H1 (cell line): ENCODE results near the gene INPPL1. TPM values are rescaled to one million over a fixed set of nuclear protein-coding genes. Genes with fewer than 3 reads are reported as not detected.

Source experiments
- CTCF ChIA-PET: fragments of 300-600 bp; sonication (Branson Sonifier 250); formaldehyde crosslinking; loops from one replicate; lab custom pipeline; 2021; ENCODE audit not compliant: partially characterized antibody; lab: Charles Lee
- POLR2A ChIA-PET: fragments of 300-600 bp; sonication (Branson Sonifier 250); formaldehyde crosslinking; loops from one replicate; lab custom pipeline; 2021; ENCODE audit warnings: inconsistent platforms; ENCODE audit not compliant: partially characterized antibody; lab: Charles Lee
- DNase-seq, 2 experiments: peaks; one replicate each; pipeline versions ENCODE4 v3.0.0 to v3.0.0-alpha.2; 2010 to 2022; ENCODE audit warnings: low spot score in 2 of 2, low read depth in 1 of 2, mixed read lengths in 1 of 2
- FAIRE-seq: peaks from 2 replicates; lab custom pipeline; 2011; peaks lifted over from hg19 to GRCh38; lab: Jason Lieb, UNC
- H2AFZ ChIP-seq: 2 replicates; pipeline ENCODE4 v1.8.1; 2012; ENCODE audit warnings: low read length, inconsistent platforms
- H2AK5ac ChIP-seq: 2 replicates; pipeline ENCODE4 v1.6.1; 2013; ENCODE audit warnings: low read depth, low read length
- H2BK120ac ChIP-seq: replicated peaks from 2 replicates; pipeline ENCODE3; 2013; ENCODE audit warnings: low read depth, low read length, inconsistent platforms
- H2BK12ac ChIP-seq: 2 replicates; pipeline ENCODE4 v1.6.1; 2013; ENCODE audit warnings: low read depth, low read length
- H2BK15ac ChIP-seq: 2 replicates; pipeline ENCODE4 v1.6.1; 2013; ENCODE audit warnings: low read length
- H2BK20ac ChIP-seq: 2 replicates; pipeline ENCODE4 v1.6.1; 2013; ENCODE audit warnings: low read length
- H2BK5ac ChIP-seq: 2 replicates; pipeline ENCODE4 v1.6.1; 2013; ENCODE audit warnings: low read depth, low read length
- H3K14ac ChIP-seq: 2 replicates; pipeline ENCODE4 v1.6.1; 2013; ENCODE audit warnings: inconsistent platforms; ENCODE audit not compliant: insufficient read length
- H3K18ac ChIP-seq: 2 replicates; pipeline ENCODE4 v1.6.1; 2013; ENCODE audit warnings: low read length; ENCODE audit errors: extremely low read depth
- H3K23ac ChIP-seq: 2 replicates; pipeline ENCODE4 v1.6.1; 2013; ENCODE audit warnings: inconsistent platforms; ENCODE audit not compliant: insufficient read length
- H3K23me2 ChIP-seq: 2 replicates; pipeline ENCODE4 v1.6.1; 2013; ENCODE audit warnings: low read depth, low read length
- H3K27ac ChIP-seq: 2 replicates; pipeline ENCODE4 v1.6.1; 2011; ENCODE audit warnings: low read depth, low read length, inconsistent platforms
- H3K27me3 ChIP-seq, 4 experiments: replicated peaks in 1 of 4; 1 replicate in 1 of 4; 2 replicates in 3 of 4; pipeline versions ENCODE4 v1.6.1 to v1.8.1; 2011 to 2013; ENCODE audit warnings: low read length in 3 of 4, mild to moderate bottlenecking in 3 of 4, inconsistent platforms in 2 of 4, mixed read lengths in 2 of 4, moderate library complexity in 1 of 4; ENCODE audit not compliant: control insufficient read depth in 3 of 4, insufficient read depth in 3 of 4; ENCODE audit errors: extremely low read depth in 1 of 4
- H3K36me3 ChIP-seq, 4 experiments: 2 replicates each; pipeline versions ENCODE4 v1.6.1 to v1.8.1; 2011 to 2013; ENCODE audit warnings: mild to moderate bottlenecking in 4 of 4, low read length in 3 of 4, moderate library complexity in 2 of 4, control low read depth in 1 of 4, inconsistent platforms in 1 of 4; ENCODE audit not compliant: insufficient read depth in 4 of 4, control insufficient read depth in 2 of 4
- H3K4ac ChIP-seq: replicated peaks from 2 replicates; pipeline ENCODE3; 2013; ENCODE audit warnings: low read length, low read depth, mixed read lengths, inconsistent platforms; ENCODE audit not compliant: insufficient read length
- H3K4me1 ChIP-seq, 4 experiments: replicated peaks in 1 of 4; 1 replicate in 1 of 4; 2 replicates in 3 of 4; pipeline versions ENCODE4 v1.6.1 to v1.8.1; 2011 to 2013; ENCODE audit warnings: low read length in 3 of 4, inconsistent platforms in 2 of 4, mixed read lengths in 1 of 4; ENCODE audit not compliant: insufficient read depth in 4 of 4, control insufficient read depth in 3 of 4
- H3K4me2 ChIP-seq, 2 experiments: 2 replicates each; pipeline versions ENCODE4 v1.6.1 to v1.8.1; 2011 to 2013; ENCODE audit warnings: low read depth in 2 of 2, low read length in 2 of 2, control low read depth in 1 of 2, inconsistent platforms in 1 of 2, mild to moderate bottlenecking in 1 of 2; ENCODE audit not compliant: insufficient read depth in 1 of 2
- H3K4me3 ChIP-seq, 4 experiments: fragments of 200-600, 300-600 bp in 1 of 4; sonication (generic), shearing (Covaris generic), sonication (Bioruptor Twin) in 1 of 4; 2 replicates each; pipeline versions ENCODE4 v1.5.1 to v1.8.1; 2011 to 2016; ENCODE audit warnings: low read length in 4 of 4, low read depth in 3 of 4, control low read depth in 2 of 4, inconsistent platforms in 2 of 4, mild to moderate bottlenecking in 2 of 4, mixed read lengths in 1 of 4, moderate library complexity in 1 of 4; ENCODE audit not compliant: insufficient read depth in 2 of 4; ENCODE audit errors: extremely low read depth in 1 of 4
- H3K56ac ChIP-seq: replicated peaks from 2 replicates; pipeline ENCODE3; 2013; ENCODE audit warnings: low read depth, mild to moderate bottlenecking, mixed read lengths, low read length, inconsistent platforms; ENCODE audit not compliant: insufficient read length
- H3K79me1 ChIP-seq: 2 replicates; pipeline ENCODE4 v1.6.1; 2013; ENCODE audit warnings: low read depth, low read length, control low read depth
- H3K79me2 ChIP-seq, 2 experiments: 2 replicates each; pipeline versions ENCODE4 v1.6.1 to v1.8.1; 2012 to 2013; ENCODE audit warnings: low read length in 2 of 2, mild to moderate bottlenecking in 2 of 2, inconsistent platforms in 1 of 2; ENCODE audit not compliant: insufficient read depth in 2 of 2, control insufficient read depth in 1 of 2
- H3K9ac ChIP-seq, 4 experiments: replicated peaks in 1 of 4; 1 replicate in 1 of 4; 2 replicates in 3 of 4; pipeline versions ENCODE4 v1.6.1 to v1.8.1; 2011 to 2013; ENCODE audit warnings: low read depth in 3 of 4, low read length in 3 of 4, control low read depth in 2 of 4, mild to moderate bottlenecking in 2 of 4, moderate library complexity in 2 of 4, inconsistent platforms in 1 of 4; ENCODE audit errors: extremely low read depth in 1 of 4
- H3K9me3 ChIP-seq, 2 experiments: 2 replicates each; pipeline versions ENCODE4 v1.6.1 to v1.8.1; 2012 to 2013; ENCODE audit warnings: mild to moderate bottlenecking in 2 of 2, moderate library complexity in 2 of 2, control low read depth in 1 of 2, inconsistent platforms in 1 of 2, low read depth in 1 of 2, low read length in 1 of 2, mixed read lengths in 1 of 2; ENCODE audit not compliant: insufficient read depth in 2 of 2
- H4K20me1 ChIP-seq, 2 experiments: replicated peaks in 1 of 2; 2 replicates each; pipeline versions ENCODE3 to v1.8.1; 2011 to 2013; ENCODE audit warnings: inconsistent platforms in 2 of 2, low read length in 2 of 2, mild to moderate bottlenecking in 1 of 2; ENCODE audit not compliant: insufficient read depth in 2 of 2, control insufficient read depth in 1 of 2
- H4K5ac ChIP-seq: 2 replicates; pipeline ENCODE4 v1.6.1; 2013; ENCODE audit warnings: low read length, low read depth, mixed read lengths, inconsistent platforms; ENCODE audit not compliant: insufficient read length
- H4K8ac ChIP-seq: 2 replicates; pipeline ENCODE4 v1.8.0; 2013; ENCODE audit warnings: mild to moderate bottlenecking, moderate library complexity, low read length, inconsistent platforms; ENCODE audit not compliant: insufficient read depth; ENCODE audit errors: extremely low read depth
- H4K91ac ChIP-seq: replicated peaks from 2 replicates; pipeline ENCODE3; 2013; ENCODE audit warnings: low read length, mixed read lengths, inconsistent platforms; ENCODE audit not compliant: insufficient read length
- CBX8 ChIP-seq: fragments of 300-800, 300-1000 bp; sonication (generic); IDR thresholded peaks from 2 replicates; pipeline ENCODE4 v1.7.1; 2016; ENCODE audit warnings: low read depth, low read length, borderline replicate concordance
- CEBPB ChIP-seq: IDR thresholded peaks from 2 replicates; pipeline ENCODE4 v1.6.1; 2012; ENCODE audit warnings: low read depth, low read length
- EZH2 ChIP-seq: fragments of 200-600 bp; sonication (generic); IDR thresholded peaks from 2 replicates; pipeline ENCODE4 v1.7.1; 2012; ENCODE audit warnings: low read depth, mild to moderate bottlenecking, moderate library complexity, low read length, inconsistent platforms; ENCODE audit not compliant: severe bottlenecking
- FOSL1 ChIP-seq: IDR thresholded peaks from 2 replicates; pipeline ENCODE4 v1.6.1; 2011; ENCODE audit warnings: mild to moderate bottlenecking, low read depth, low read length, moderate library complexity; ENCODE audit not compliant: insufficient read depth
- KDM5A ChIP-seq: fragments of 200-600 bp; IDR thresholded peaks from 2 replicates; pipeline ENCODE4 v1.7.1; 2012; ENCODE audit warnings: mild to moderate bottlenecking, low read length, inconsistent platforms, mixed read lengths
- MAFK ChIP-seq: IDR thresholded peaks from 2 replicates; pipeline ENCODE4 v1.6.1; 2012; ENCODE audit warnings: low read depth, mild to moderate bottlenecking, improper control_type of control experiment, low read length
- NRF1 ChIP-seq: IDR thresholded peaks from 2 replicates; pipeline ENCODE4 v1.6.1; 2011; ENCODE audit warnings: mild to moderate bottlenecking, low read depth, low read length, improper control_type of control experiment
- SAP30 ChIP-seq: fragments of 300-600 bp; sonication (generic); IDR thresholded peaks from 2 replicates; pipeline ENCODE4 v1.7.1; 2012; ENCODE audit warnings: low read length, moderate library complexity, mild to moderate bottlenecking, inconsistent platforms; ENCODE audit not compliant: insufficient read depth, insufficient replicate concordance
- WGBS, 2 experiments: shearing (Covaris generic) in 1 of 2; methylation state at CpG; one replicate each; pipeline versions ENCODE4 v1.1.6 to v1.1.7; 2013 to 2015; ENCODE audit warnings: low lambda C conversion rate in 2 of 2, mixed read lengths in 2 of 2, inconsistent platforms in 1 of 2, low coverage in 1 of 2, missing lambda C conversion rate in 1 of 2; ENCODE audit not compliant: insufficient replicate concordance in 2 of 2, insufficient coverage in 1 of 2, insufficient read length in 1 of 2; ENCODE audit errors: extremely low coverage in 1 of 2, missing lambda C conversion rate in 1 of 2; 5-methylcytosine and 5-hydroxymethylcytosine counted together
- polyA plus RNA-seq, 7 experiments: library from polyadenylated mRNA; depleted of rRNA in 3 of 7; stranded (reverse) in 5 of 7; unstranded in 2 of 7; fragments of >200 nt in 5 of 7; fragments of 200-250 nt in 2 of 7; gene quantifications; 1 replicate in 5 of 7; 2 replicates in 1 of 7; 4 replicates in 1 of 7; pipeline versions ENCODE4 v1.2.1 to v1.2.3, GENCODE V29; 2011 to 2013; ENCODE audit warnings: missing spikeins in 2 of 7, mixed read lengths in 2 of 7
- total RNA-seq: library from RNA; stranded (reverse); fragmentation: NEBNext Ultra II Directional; extraction: Animal tissue kit (Norgen Biotek cat#: 25700); gene quantifications from 2 replicates; pipeline ENCODE4 v1.2.1, GENCODE V29; 2021
- TF ChIP-seq, protein P1 (sequence below): IDR thresholded peaks from 2 replicates; pipeline ENCODE4 v1.6.1; 2012; ENCODE audit warnings: inconsistent platforms
- TF ChIP-seq, protein P2 (sequence below): IDR thresholded peaks from 2 replicates; pipeline ENCODE4 v1.6.1; 2011; ENCODE audit warnings: low read depth, mild to moderate bottlenecking, low read length; ENCODE audit not compliant: insufficient read depth

The INPPL1 gene
- total and polyA plus RNA-seq, 2 of the 8 experiments (the other 6 are each of a cell fraction or from before 2014, with no cell fraction given): 54.5 to 79.5 TPM

DNA sequence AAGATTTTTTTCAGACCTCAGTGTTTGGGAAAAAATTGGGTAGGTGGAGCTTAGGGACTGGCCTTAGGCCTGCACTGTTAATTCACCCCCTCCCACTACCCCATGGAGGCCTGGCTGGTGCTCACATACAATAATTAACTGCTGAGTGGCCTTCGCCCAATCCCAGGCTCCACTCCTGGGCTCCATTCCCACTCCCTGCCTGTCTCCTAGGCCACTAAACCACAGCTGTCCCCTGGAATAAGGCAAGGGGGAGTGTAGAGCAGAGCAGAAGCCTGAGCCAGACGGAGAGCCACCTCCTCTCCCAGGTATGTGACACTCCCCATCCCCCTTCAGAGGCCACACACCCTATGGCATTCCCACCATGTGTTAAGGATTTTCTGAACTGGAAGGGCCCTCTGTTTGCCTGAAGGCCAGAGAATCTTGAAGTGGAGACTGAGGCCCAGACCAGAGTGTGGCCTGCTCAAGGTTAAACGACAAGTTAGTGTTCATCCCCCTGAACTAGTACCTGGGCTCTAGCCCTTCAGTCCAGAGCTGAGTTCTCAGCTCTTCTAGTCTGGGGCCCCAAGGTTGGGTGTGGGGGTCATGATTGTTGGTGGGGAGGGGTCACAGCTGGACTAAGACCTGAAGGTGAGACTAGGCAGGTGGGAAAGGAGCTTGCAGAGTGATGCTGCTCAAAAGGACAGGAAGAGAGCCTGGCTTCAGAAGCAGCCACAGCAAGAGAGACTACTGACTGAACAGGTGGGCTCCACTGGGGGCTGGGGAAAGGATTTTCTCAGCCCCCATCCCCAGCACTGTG lies 34.9 kb upstream of the INPPL1 start:
- CTCF ChIA-PET: interaction anchor here (0.8 to 2.8 kb wide), 14 partner anchors 8 to 384 kb away, joined by 3 to 16 read pairs (median 4); partner anchors contain the start of gene ANAPC15
- H3K23ac ChIP-seq: no peak overlapping the region
- no peak for DNase-seq

More for the DNA sequence above, 34.9 kb upstream of the INPPL1 start:
- Histone ChIP-seq H3K27me3 (no peaks in the 10 kb centered on the region), H4K20me1 (no peaks in the 10 kb centered on the region), H2BK20ac (no peak overlapping the region), H3K4me1 (peaks cover 0 to 3% (median 0%) of the 10 kb centered on the region in 4 experiments; a peak in 1 of 7 replicates), H3K14ac (no peak overlapping the region), H2BK15ac (0 out of 2 replicates have a peak overlapping the region, but pooled peaks have one; percentile 61), H4K91ac (no peak overlapping the region), H3K18ac (no peak overlapping the region), H2AK5ac (no peak overlapping the region), H2BK12ac (no peak overlapping the region), H3K4me3 (no peak overlapping the region), H2AFZ (peak overlapping the region; percentile 55; the same call in 1 of the 2 replicates), H3K9ac (no peak overlapping the region), H3K36me3 (no peaks in the 10 kb centered on the region), H2BK120ac (no peak overlapping the region), H2BK5ac (no peak overlapping the region), H3K79me2 (no peaks in the 10 kb centered on the region), H4K8ac (peak overlapping the region; percentile 25; the same call in 1 of the 2 replicates), H3K79me1 (no peaks in the 10 kb centered on the region), H3K9me3 (no peaks in the 10 kb centered on the region), H4K5ac (no peak overlapping the region), H3K56ac (no peak overlapping the region), H3K4me2 (no peak overlapping the region), H3K23me2 (no peaks in the 10 kb centered on the region), H3K27ac (no peak overlapping the region), H3K4ac (no peak overlapping the region)
- TF ChIP-seq, protein P1, sequence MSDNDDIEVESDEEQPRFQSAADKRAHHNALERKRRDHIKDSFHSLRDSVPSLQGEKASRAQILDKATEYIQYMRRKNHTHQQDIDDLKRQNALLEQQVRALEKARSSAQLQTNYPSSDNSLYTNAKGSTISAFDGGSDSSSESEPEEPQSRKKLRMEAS: no peak
- no peak for TF ChIP-seq MAFK
- no peak for TF ChIP-seq EZH2
- TF ChIP-seq CBX8: no peak
- TF ChIP-seq CEBPB: no peak
- TF ChIP-seq NRF1: no peak
- no peak for TF ChIP-seq KDM5A
- no peak for TF ChIP-seq FOSL1
- no peak for TF ChIP-seq SAP30
- TF ChIP-seq, protein P2, sequence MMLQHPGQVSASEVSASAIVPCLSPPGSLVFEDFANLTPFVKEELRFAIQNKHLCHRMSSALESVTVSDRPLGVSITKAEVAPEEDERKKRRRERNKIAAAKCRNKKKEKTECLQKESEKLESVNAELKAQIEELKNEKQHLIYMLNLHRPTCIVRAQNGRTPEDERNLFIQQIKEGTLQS: no peak
- no peak for FAIRE-seq
- WGBS, 2 experiments: 77% methylated on average over 2 of the region's 3 CpGs; no CpG with 5 or more reads in 1 of the 2 experiments
- POLR2A ChIA-PET: interaction anchor here (0.6 to 2.0 kb wide), 3 partner anchors 77 to 1588 kb away, joined by 3 to 9 read pairs (median 6); partner anchors contain the start of gene ANAPC15
